Hepatocyte (in vitro differentiated cells): ENCODE data around the gene PACRG. TPM values are rescaled to one million over a fixed set of nuclear protein-coding genes. Genes with fewer than 3 reads are reported as not detected.

Source experiments
- DNase-seq: peaks from one replicate; pipeline ENCODE4 v3.0.0-alpha.2; 2016; ENCODE audit warnings: low spot score
- H2AFZ ChIP-seq: fragments of 200-600 bp; sonication (generic); 2 replicates; pipeline ENCODE4 v1.6.0; 2016; ENCODE audit warnings: antibody characterized with exemption, mild to moderate bottlenecking
- H3K27ac ChIP-seq: fragments of 200-600 bp; sonication (generic); 2 replicates; pipeline ENCODE4 v1.5.1; 2016; ENCODE audit warnings: mild to moderate bottlenecking
- H3K27me3 ChIP-seq: fragments of 200-600 bp; sonication (generic); 2 replicates; pipeline ENCODE4 v1.6.1; 2016
- H3K36me3 ChIP-seq: fragments of 200-600 bp; sonication (generic); replicated peaks from 2 replicates; pipeline ENCODE4 v1.5.1; 2016; ENCODE audit warnings: low read depth; ENCODE audit not compliant: insufficient read depth
- H3K4me1 ChIP-seq: fragments of 200-600 bp; sonication (generic); 2 replicates; pipeline ENCODE4 v1.5.1; 2016; ENCODE audit warnings: mild to moderate bottlenecking, moderate library complexity; ENCODE audit not compliant: insufficient read depth
- H3K4me2 ChIP-seq: fragments of 200-600 bp; sonication (generic); 2 replicates; pipeline ENCODE4 v1.6.0; 2016
- H3K4me3 ChIP-seq: fragments of 200-600 bp; sonication (generic); 2 replicates; pipeline ENCODE4 v1.5.1; 2016; ENCODE audit warnings: mild to moderate bottlenecking
- H3K79me2 ChIP-seq: fragments of 200-600 bp; sonication (generic); 2 replicates; pipeline ENCODE4 v1.6.0; 2017; ENCODE audit warnings: mild to moderate bottlenecking
- H3K9me2 ChIP-seq: fragments of 200-600 bp; sonication (generic); replicated peaks from 2 replicates; pipeline ENCODE4 v1.6.0; 2017; ENCODE audit warnings: mild to moderate bottlenecking; ENCODE audit not compliant: insufficient read depth
- H3K9me3 ChIP-seq: fragments of 200-600 bp; sonication (generic); 2 replicates; pipeline ENCODE4 v1.5.1; 2016; ENCODE audit warnings: low read depth, mild to moderate bottlenecking
- H4K20me1 ChIP-seq: fragments of 200-600 bp; sonication (generic); 2 replicates; pipeline ENCODE4 v1.6.0; 2016; ENCODE audit warnings: mild to moderate bottlenecking; ENCODE audit not compliant: insufficient read depth, poor library complexity, severe bottlenecking
- EZH2 ChIP-seq: fragments of 200-600 bp; sonication (generic); IDR thresholded peaks from 2 replicates; pipeline ENCODE4 v1.6.1; 2016; ENCODE audit warnings: antibody characterized with exemption, mild to moderate bottlenecking, borderline replicate concordance
- EZH2phosphoT487 ChIP-seq: fragments of 200-600 bp; sonication (generic); IDR thresholded peaks from one replicate; pipeline ENCODE4 v1.6.1; 2018; ENCODE audit warnings: antibody characterized with exemption, mild to moderate bottlenecking, low read depth, moderate library complexity; ENCODE audit not compliant: unreplicated experiment, severe bottlenecking
- WGBS: methylation state at CpG from one replicate; pipeline ENCODE4 v1.1.6; 2016; ENCODE audit warnings: low lambda C conversion rate; ENCODE audit errors: missing lambda C conversion rate; 5-methylcytosine and 5-hydroxymethylcytosine counted together
- polyA plus RNA-seq: library from polyadenylated mRNA; unstranded; fragments of >200 nt; fragmentation: Nextera tagmentation; extraction: Ambion mirVana; gene quantifications from 2 replicates; pipeline ENCODE4 v1.2.1, GENCODE V29; 2016
- total RNA-seq: library from RNA; depleted of rRNA; stranded (reverse); fragments of >200 nt; gene quantifications from 2 replicates; pipeline ENCODE4 v1.2.3, GENCODE V29; 2014
- TF ChIP-seq, protein P1 (sequence below): fragments of 200-600 bp; sonication (generic); IDR thresholded peaks from 2 replicates; pipeline ENCODE4 v1.5.1; 2016; ENCODE audit warnings: antibody characterized with exemption, mild to moderate bottlenecking; ENCODE audit not compliant: poor library complexity

The PACRG gene
- total and polyA plus RNA-seq, 2 experiments from 2014 or later, result 0.91 to 2.6 TPM

DNA sequence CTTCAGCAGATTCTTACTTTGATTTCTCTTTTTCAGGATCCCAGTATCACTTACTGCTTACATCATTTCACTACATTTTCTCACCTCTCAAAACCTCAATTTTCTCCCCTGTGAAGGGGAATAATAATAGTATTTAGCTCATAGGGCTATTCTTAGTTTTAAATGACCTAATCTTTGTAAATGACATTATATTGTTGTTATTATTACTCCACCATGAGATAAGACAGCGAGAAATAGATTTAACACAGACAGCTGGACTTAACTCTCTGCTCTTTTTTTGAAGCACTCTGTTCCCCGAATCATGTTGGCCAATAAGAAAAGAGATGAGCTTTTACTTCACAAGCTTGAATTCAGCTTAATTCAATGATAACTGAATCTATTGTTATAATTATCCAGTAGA lies 578.2 kb downstream of the PACRG start:
- Histone ChIP-seq H2AFZ (no peak overlapping the region), H3K36me3 (no peaks in the 10 kb centered on the region), H3K4me1 (no peaks in the 10 kb centered on the region), H3K27me3 (no peaks in the 10 kb centered on the region), H3K79me2 (no peaks in the 10 kb centered on the region), H3K9me2 (no peaks in the 10 kb centered on the region), H3K4me2 (no peak overlapping the region), H3K27ac (no peak overlapping the region), H3K4me3 (no peak overlapping the region), H3K9me3 (no peaks in the 10 kb centered on the region), H4K20me1 (no peaks in the 10 kb centered on the region)
- WGBS, result 77% methylated on average over 2 of the region's 2 CpGs
- TF ChIP-seq EZH2, result no peak
- TF ChIP-seq, protein P1, sequence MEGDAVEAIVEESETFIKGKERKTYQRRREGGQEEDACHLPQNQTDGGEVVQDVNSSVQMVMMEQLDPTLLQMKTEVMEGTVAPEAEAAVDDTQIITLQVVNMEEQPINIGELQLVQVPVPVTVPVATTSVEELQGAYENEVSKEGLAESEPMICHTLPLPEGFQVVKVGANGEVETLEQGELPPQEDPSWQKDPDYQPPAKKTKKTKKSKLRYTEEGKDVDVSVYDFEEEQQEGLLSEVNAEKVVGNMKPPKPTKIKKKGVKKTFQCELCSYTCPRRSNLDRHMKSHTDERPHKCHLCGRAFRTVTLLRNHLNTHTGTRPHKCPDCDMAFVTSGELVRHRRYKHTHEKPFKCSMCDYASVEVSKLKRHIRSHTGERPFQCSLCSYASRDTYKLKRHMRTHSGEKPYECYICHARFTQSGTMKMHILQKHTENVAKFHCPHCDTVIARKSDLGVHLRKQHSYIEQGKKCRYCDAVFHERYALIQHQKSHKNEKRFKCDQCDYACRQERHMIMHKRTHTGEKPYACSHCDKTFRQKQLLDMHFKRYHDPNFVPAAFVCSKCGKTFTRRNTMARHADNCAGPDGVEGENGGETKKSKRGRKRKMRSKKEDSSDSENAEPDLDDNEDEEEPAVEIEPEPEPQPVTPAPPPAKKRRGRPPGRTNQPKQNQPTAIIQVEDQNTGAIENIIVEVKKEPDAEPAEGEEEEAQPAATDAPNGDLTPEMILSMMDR, result no peak
- TF ChIP-seq EZH2phosphoT487, result no peak
- no peak for DNase-seq

DNA sequence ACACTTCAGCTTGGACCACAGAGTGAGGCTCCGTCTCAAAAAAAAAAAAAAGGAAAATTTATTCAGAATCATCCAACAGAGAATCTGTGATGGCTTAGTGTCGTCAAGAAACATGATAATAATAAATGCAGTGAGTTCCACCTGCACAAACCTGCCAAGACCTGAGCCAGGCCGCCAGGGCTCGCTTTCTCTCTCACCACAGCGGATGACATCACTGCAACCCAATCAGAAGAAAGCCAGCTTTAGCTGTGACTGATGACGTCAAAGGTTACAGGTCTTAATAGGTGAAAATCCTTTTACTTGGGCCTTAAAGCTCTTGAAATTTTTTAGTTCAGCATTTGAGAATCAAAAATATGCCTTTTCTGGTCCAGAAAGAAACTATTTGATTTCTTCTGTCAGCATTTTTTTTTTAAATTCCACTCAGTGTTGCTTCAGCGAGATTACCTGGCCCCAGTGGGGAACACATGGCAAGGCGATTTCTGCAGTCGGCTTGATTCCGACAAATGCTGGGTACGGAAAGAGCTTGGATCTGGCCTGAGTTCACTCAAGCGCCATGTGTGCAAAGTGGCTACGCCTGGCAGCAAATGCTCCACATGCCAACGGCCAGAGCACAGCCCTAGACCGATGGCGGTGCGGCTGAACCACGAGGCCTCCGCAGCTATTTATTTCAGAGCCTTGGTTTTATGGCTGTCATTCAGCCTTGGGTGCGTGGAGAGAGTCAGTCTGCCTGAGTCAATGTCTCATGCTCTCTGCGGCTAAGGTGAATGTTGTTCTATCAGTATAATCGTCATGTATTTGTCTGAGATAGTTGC lies 581.1 kb downstream of the PACRG start:
- Histone ChIP-seq H4K20me1 (no peaks in the 10 kb centered on the region), H3K4me2 (no peak overlapping the region), H3K27ac (no peak overlapping the region), H3K9me3 (no peaks in the 10 kb centered on the region), H3K4me3 (no peak overlapping the region), H3K36me3 (no peaks in the 10 kb centered on the region), H3K27me3 (no peaks in the 10 kb centered on the region), H2AFZ (no peak overlapping the region), H3K9me2 (no peaks in the 10 kb centered on the region), H3K4me1 (no peaks in the 10 kb centered on the region), H3K79me2 (no peaks in the 10 kb centered on the region)
- 95% methylated on average over 22 of the region's 22 CpGs for WGBS
- no peak for DNase-seq
- TF ChIP-seq, protein P1, result no peak
- TF ChIP-seq EZH2phosphoT487 (no peak), EZH2 (no peak)

DNA sequence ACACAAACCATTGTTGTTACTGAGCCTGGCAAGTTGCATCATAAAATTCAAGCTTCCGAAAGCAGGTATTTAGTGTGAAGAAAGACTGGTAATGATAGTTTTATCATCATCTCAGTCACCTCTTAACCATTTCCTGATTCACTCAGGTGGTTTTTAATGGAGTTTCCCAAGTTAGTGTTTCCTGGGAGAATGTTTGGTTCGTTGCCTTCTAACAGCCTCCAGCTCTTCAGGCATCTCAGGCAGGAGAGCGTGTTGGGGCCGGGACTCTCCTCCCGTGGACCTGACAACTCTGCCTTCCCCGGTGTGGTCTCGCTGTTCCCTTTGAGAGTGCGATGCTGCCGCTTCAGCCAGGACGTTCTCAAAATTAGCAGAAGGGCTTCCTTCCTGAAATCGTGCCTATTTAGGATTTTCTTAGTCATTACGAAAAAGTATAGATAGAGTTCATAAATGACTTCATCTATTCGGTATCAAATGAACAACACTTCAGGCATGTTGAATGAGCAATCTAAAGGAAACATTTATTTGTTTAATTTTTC lies 581.8 kb downstream of the PACRG start:
- no peaks in the 10 kb centered on the region for H3K79me2 ChIP-seq
- H3K9me2 ChIP-seq, result no peaks in the 10 kb centered on the region
- TF ChIP-seq, protein P1, result no peak
- TF ChIP-seq EZH2 (no peak), EZH2phosphoT487 (no peak)
- H3K27me3 ChIP-seq, result no peaks in the 10 kb centered on the region
- H2AFZ ChIP-seq, result no peak overlapping the region
- no peak overlapping the region for H3K4me2 ChIP-seq
- no peak overlapping the region for H3K4me3 ChIP-seq
- no peak for DNase-seq
- H3K27ac ChIP-seq, result no peak overlapping the region
- no peaks in the 10 kb centered on the region for H3K9me3 ChIP-seq
- H4K20me1 ChIP-seq, result no peaks in the 10 kb centered on the region
- WGBS, result 89% methylated on average over 13 of the region's 13 CpGs
- H3K4me1 ChIP-seq, result no peaks in the 10 kb centered on the region
- H3K36me3 ChIP-seq, result no peaks in the 10 kb centered on the region
